Peyer's patch (tissue), 4 donors: Measurements from ENCODE around the gene FOXE3.

ENCODE experiments used
- CTCF ChIP-seq, 6 experiments: fragments of 450-650 bp in 4 of 6; fragments of 200-600 bp in 2 of 6; sonication (generic) in 1 of 6; IDR thresholded peaks; one replicate each; pipeline ENCODE4 v1.5.1; 2017 to 2019; ENCODE audit warnings: antibody characterized with exemption in 6 of 6, mild to moderate bottlenecking in 3 of 6, moderate library complexity in 1 of 6
- POLR2A ChIP-seq, 2 donors: fragments of 450-650 bp; IDR thresholded peaks; one replicate each; pipeline ENCODE4 v1.5.1; 2017; ENCODE audit warnings: antibody characterized with exemption in 2 of 2, mild to moderate bottlenecking in 2 of 2, moderate library complexity in 2 of 2

GRCh38 chr1:47407481-47407880, 8.6 kb upstream of the FOXE3 start:
- no peak for TF ChIP-seq CTCF (IDR thresholded peaks at IDR 0.05)
- no peak for TF ChIP-seq POLR2A (IDR thresholded peaks at IDR 0.05)
